ENCODE measurements around the gene MLYCD.

Gene MLYCD

DNA sequence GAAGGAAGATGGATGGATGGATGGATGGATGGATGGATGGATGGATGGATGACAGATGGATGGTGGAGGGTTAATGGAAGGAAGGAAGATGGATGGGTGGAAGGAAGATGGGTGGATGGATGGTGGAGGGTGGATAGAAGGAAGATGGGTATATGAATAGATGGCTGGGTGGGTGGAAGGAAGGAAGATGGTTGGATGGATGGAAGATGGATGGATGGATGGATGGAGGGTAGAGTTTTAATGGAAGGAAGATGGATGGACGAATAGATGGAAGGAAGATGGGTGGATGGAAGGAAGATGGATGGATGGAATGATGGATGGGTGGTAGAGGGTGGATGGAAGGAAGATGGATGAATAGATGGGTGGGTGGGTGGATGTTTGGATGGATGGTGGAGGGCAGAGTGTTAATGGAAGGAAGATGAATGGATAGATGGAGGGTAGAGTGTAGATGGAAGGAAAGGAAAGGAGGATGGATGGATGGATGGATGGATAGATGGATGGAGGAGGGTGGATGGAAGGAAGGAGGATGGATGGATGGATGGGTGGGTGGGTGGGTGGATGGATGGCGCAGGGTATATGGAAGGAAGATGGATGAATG is 22.1 kb downstream of the MLYCD start:
- no peak for DNase-seq
- in situ Hi-C loops (cut with HindIII; ENCODE audit: low pct_ligation_motif_present, low sequenced_read_pairs), result no loop called here
- Histone ChIP-seq H3K4me3 (ENCODE audit: low read depth, low read length) (no peak overlapping the region), H3K27me3 (replicated peaks) (no peaks in the 10 kb centered on the region), H3K36me3 (replicated peaks) (peaks cover 3% of the 10 kb centered on the region), H3K27ac (no peak overlapping the region)
- TF ChIP-seq, protein P1, sequence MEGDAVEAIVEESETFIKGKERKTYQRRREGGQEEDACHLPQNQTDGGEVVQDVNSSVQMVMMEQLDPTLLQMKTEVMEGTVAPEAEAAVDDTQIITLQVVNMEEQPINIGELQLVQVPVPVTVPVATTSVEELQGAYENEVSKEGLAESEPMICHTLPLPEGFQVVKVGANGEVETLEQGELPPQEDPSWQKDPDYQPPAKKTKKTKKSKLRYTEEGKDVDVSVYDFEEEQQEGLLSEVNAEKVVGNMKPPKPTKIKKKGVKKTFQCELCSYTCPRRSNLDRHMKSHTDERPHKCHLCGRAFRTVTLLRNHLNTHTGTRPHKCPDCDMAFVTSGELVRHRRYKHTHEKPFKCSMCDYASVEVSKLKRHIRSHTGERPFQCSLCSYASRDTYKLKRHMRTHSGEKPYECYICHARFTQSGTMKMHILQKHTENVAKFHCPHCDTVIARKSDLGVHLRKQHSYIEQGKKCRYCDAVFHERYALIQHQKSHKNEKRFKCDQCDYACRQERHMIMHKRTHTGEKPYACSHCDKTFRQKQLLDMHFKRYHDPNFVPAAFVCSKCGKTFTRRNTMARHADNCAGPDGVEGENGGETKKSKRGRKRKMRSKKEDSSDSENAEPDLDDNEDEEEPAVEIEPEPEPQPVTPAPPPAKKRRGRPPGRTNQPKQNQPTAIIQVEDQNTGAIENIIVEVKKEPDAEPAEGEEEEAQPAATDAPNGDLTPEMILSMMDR (IDR thresholded peaks at IDR 0.05; ENCODE audit: low read depth, low read length, missing control alignments), result no peak

DNA sequence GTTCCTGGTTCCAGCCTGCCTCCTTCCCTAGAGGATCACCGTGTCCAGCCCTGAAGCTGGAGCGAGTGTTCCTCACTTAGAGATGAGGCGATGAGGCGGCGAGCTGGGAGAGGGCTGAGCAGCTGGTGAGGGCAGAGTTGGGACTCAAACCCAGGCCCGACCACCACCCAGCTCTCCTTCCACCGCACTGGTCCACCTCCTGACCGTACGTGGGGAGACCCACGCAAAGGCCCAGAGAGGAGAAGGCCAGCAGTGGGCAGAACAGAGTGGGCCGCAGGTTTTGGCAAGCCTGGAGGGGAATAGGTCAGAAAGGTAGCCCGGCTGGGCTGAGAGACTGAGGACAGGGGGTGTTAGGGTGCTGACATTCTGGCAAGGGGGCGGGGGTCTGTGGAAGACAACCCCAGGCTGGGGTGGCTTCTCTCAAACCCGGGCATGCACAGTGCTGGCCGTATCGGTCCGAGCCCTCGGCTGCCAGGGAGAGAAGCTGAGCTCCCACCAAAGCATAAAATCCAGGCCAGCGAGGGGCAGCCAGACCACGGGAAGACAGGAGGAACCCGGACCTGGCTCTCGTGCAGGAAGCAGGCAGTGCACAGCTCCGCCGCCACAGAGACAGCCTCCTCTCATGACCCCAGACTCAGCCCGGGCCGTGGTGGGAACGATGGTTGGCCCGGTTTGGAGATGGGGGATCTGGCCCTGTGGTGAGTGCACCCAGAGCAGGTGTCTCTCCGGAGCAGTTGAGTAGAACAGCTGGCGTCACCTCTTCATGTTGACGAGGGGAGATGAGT is 24.9 kb downstream of the MLYCD start:
- Histone ChIP-seq H3K4me3 (ENCODE audit: low read depth, low read length) (no peak overlapping the region), H3K36me3 (replicated peaks) (peaks cover under 1% of the 10 kb centered on the region), H3K27ac (no peak overlapping the region), H3K27me3 (replicated peaks) (no peaks in the 10 kb centered on the region)
- TF ChIP-seq, protein P1 (IDR thresholded peaks at IDR 0.05; ENCODE audit: low read depth, low read length, missing control alignments), result no peak
- in situ Hi-C loops (cut with HindIII; ENCODE audit: low pct_ligation_motif_present, low sequenced_read_pairs), result no loop called here
- DNase-seq, result no peak

DNA sequence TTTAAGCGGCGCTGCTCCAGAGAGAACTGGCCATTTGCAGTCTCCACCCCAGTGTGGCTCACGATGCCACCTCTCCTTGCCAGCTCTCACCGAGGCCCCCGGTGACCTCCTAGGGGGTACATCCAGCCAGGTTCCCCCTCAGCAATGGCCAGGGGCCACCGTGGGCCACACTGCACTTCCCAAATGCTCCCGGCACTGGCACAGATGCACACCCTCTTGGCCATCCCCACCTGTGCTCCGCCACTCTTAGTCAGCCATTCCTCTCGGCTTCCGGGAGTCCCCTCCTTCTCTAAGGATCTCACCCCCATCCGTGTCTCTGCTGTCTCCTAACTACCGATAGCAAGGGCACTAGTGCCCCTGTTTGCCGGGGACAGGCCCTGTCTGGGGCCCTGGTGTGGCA is 25.8 kb downstream of the MLYCD start:
- no peak for DNase-seq
- H3K4me3 ChIP-seq (ENCODE audit: low read depth, low read length), result no peak overlapping the region
- in situ Hi-C loops (cut with HindIII; ENCODE audit: low pct_ligation_motif_present, low sequenced_read_pairs), result no loop called here
- no peak overlapping the region for H3K27ac ChIP-seq
- H3K36me3 ChIP-seq (replicated peaks), result no peaks in the 10 kb centered on the region
- no peaks in the 10 kb centered on the region for H3K27me3 ChIP-seq (replicated peaks)
- TF ChIP-seq, protein P1 (IDR thresholded peaks at IDR 0.05; ENCODE audit: low read depth, low read length, missing control alignments), result no peak

DNA sequence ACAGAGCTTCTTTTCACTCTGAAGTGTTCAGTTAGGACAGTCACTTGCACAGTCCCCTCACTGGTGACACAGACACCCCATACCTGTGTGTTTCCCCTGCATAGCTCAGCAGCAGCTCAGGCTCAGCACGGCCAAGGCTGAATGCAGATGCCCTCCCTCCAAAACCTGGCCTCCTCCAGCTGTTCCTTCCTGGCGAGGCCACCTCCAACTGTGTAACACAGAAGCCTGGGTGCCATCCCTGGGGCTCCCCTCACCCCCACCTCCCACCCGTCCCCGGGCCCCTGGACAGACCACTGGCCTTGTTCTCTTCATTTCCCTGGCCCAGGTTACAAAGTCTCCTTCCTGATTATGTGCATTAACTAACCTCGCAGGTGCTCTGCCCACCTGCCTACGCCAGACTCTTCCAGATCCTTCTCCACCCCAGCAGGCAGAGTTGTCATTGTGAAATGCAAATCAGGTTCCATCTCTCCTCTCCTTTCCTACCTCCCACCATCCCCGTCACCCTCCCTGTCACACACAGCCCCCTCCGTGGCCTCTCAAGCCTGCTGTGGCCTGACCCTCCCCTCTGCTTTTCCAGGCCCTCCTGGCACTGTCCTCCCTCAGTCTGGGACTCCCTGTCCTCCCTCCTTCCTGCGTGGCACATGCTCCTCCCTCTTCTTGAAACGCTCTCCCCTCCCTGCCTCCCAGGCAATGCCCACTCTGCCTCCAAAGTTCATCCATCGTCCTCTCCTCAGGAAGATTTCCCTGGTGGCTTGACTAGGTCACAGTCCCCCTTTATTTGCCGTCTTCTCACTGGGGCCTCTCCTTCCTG is 26.4 kb downstream of the MLYCD start:
- H3K36me3 ChIP-seq (replicated peaks), result no peaks in the 10 kb centered on the region
- DNase-seq, result no peak
- H3K4me3 ChIP-seq (ENCODE audit: low read depth, low read length), result no peak overlapping the region
- no peak overlapping the region for H3K27ac ChIP-seq
- H3K27me3 ChIP-seq (replicated peaks), result no peaks in the 10 kb centered on the region
- TF ChIP-seq, protein P1 (IDR thresholded peaks at IDR 0.05; ENCODE audit: low read depth, low read length, missing control alignments), result no peak
- in situ Hi-C loops (cut with HindIII; ENCODE audit: low pct_ligation_motif_present, low sequenced_read_pairs), result no loop called here

DNA sequence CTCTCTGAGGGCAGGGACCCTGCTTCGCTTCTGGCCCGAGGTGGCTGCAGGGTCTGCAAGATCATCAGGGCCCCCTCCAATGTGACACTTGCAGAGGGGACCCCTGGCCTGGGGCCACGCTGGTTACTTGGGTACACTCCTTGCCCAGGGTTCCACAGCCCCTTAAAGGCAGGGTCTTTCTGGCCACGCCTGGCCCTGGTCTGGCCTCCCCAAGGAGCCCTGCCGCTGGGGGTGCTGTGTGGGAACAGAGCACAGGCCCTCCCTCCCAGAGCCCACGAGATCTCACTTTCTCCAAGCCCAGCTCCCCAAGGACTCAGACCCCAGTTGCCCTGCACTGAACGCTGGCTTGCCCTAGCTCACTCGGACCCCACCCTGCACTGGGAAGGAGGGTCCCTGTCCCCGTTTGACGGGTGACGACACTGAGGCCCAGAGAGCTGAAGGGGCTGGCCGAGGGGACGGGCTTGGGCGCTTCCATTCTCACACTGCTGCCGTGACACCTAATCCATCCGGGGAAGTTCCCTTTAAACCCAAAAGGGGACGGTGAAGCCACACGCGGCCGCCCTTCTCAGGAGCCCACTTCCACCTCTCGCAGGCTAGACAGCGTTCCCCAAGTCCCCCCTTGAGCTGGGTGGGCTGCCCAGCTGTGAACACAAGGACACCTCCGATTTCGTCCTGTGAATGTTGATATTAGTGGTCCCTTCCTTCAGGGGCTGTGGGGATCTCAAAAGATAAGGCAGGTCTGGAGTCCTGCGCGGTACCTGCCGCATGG is 27.2 kb downstream of the MLYCD start:
- no peaks in the 10 kb centered on the region for H3K36me3 ChIP-seq (replicated peaks)
- TF ChIP-seq, protein P1 (IDR thresholded peaks at IDR 0.05; ENCODE audit: low read depth, low read length, missing control alignments), result no peak
- DNase-seq, result no peak
- H3K4me3 ChIP-seq (ENCODE audit: low read depth, low read length), result no peak overlapping the region
- H3K27me3 ChIP-seq (replicated peaks), result no peaks in the 10 kb centered on the region
- no peak overlapping the region for H3K27ac ChIP-seq
- in situ Hi-C loops (cut with HindIII; ENCODE audit: low pct_ligation_motif_present, low sequenced_read_pairs), result no loop called here
